ENCODE results near the gene MS4A8. TPM values are rescaled to one million over a fixed set of nuclear protein-coding genes. Genes with fewer than 3 reads are reported as not detected.

Gene MS4A8
- total and polyA plus RNA-seq, 2 donors (not counting 1 experiment from before 2014, with no cell fraction given): not detected

DNA sequence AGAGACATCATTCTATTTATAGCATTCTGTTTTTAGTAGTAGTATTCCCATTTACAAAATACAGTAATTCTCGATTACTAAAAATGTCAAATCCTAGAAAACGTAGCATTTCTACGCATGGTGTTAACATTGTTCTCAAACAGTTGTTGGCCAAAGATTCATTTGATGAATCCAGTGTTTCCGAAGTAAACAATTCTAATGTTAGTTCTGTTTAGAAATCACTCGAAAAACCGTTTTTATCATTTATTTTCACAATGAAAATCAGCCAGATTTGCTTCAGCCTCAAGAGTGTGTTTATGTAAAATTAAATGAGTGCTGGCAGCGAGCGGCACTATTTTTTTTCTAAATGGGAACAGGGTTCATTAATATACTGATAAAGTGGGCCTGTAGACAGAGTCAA, 32.2 kb downstream of the MS4A8 start:
- H3K9me3 Mint-ChIP-seq (ENCODE audit: insufficient read depth): no peaks in the 10 kb centered on the region
- DNase-seq (no peak), ATAC-seq (ENCODE audit: low read depth) (no peak)
- Histone ChIP-seq H3K4me1 (ENCODE audit: control insufficient read depth in 2 of 2, insufficient read depth in 2 of 2, low read length in 2 of 2) (no peaks in the 10 kb centered on the region), H3K79me2 (ENCODE audit: control insufficient read depth, insufficient read depth, low read length) (no peaks in the 10 kb centered on the region), H3K36me3 (replicated peaks in 1 of 2; ENCODE audit: control extremely low read depth in 1 of 2, control insufficient read depth in 1 of 2, extremely low read depth in 1 of 2, insufficient read depth in 2 of 2, low read length in 1 of 2) (no peaks in the 10 kb centered on the region), H3K4me2 (replicated peaks; ENCODE audit: low read depth, low read length, poor library complexity, severe bottlenecking) (no peak overlapping the region), H3K27me3 (replicated peaks in 1 of 4; ENCODE audit: control extremely low read depth in 1 of 4, control insufficient read depth in 3 of 4, insufficient read depth in 4 of 4, low read length in 3 of 4) (peaks cover 0 to 6% (median 0%) of the 10 kb centered on the region in 4 experiments), H3K4me3 (ENCODE audit: control extremely low read depth in 1 of 5, extremely low read depth in 1 of 5, insufficient read depth in 1 of 5, low read depth in 2 of 5, low read length in 4 of 5) (no peak overlapping the region), H3K9ac (ENCODE audit: low read length) (no peak overlapping the region), H3K9me3 (ENCODE audit: control extremely low read depth in 1 of 3, control insufficient read depth in 2 of 3, insufficient read depth in 1 of 3, low read length in 2 of 3) (peaks cover 0 to 3% (median 0%) of the 10 kb centered on the region in 3 donors), H4K20me1 (ENCODE audit: control insufficient read depth, insufficient read depth, low read length, poor library complexity, severe bottlenecking) (no peaks in the 10 kb centered on the region), H3K27ac (ENCODE audit: low read length in 2 of 2) (no peak overlapping the region), H2AFZ (ENCODE audit: insufficient read depth, low read depth, low read length, poor library complexity, severe bottlenecking) (no peak overlapping the region)
- no peak for TF ChIP-seq EZH2 (IDR thresholded peaks at IDR 0.05; ENCODE audit: borderline replicate concordance, insufficient read depth, low read depth, low read length, poor library complexity, severe bottlenecking)
- TF ChIP-seq, protein P1, sequence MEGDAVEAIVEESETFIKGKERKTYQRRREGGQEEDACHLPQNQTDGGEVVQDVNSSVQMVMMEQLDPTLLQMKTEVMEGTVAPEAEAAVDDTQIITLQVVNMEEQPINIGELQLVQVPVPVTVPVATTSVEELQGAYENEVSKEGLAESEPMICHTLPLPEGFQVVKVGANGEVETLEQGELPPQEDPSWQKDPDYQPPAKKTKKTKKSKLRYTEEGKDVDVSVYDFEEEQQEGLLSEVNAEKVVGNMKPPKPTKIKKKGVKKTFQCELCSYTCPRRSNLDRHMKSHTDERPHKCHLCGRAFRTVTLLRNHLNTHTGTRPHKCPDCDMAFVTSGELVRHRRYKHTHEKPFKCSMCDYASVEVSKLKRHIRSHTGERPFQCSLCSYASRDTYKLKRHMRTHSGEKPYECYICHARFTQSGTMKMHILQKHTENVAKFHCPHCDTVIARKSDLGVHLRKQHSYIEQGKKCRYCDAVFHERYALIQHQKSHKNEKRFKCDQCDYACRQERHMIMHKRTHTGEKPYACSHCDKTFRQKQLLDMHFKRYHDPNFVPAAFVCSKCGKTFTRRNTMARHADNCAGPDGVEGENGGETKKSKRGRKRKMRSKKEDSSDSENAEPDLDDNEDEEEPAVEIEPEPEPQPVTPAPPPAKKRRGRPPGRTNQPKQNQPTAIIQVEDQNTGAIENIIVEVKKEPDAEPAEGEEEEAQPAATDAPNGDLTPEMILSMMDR (IDR thresholded peaks at IDR 0.05): no peak
- no peaks in the 10 kb centered on the region for H3K4me1 Mint-ChIP-seq
- peaks cover 36% of the 10 kb centered on the region for H3K27me3 Mint-ChIP-seq
- ChIA-PET CTCF (no interaction called here), POLR2A (no interaction called here)
- no peak overlapping the region for H3K27ac Mint-ChIP-seq
- intact Hi-C loops (cut with micrococcal nuclease): no loop called here
- 100% methylated on average over 2 of the region's 8 CpGs for WGBS (ENCODE audit: insufficient coverage)
- H3K4me3 Mint-ChIP-seq: no peak overlapping the region

DNA sequence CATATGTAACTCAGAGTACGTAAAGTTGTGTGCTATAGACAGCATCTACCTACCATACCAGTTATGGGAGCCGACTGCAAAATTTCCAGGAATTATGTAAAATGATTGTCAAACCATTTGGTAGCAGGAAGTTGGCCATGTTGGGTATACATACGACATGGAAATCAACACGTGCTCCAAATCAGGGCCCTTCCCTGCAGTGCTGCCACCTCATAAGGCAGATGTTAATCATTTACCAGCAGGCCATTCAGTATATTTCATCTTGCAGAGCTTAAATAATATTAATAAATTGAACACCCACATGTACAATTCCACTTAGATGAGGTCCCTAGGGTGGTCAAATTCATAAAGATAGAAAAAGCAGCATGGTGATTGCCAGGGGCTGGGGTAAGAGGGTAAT, 34.9 kb downstream of the MS4A8 start:
- Mint-ChIP-seq H3K4me1 (no peaks in the 10 kb centered on the region), H3K9me3 (ENCODE audit: insufficient read depth) (no peaks in the 10 kb centered on the region), H3K4me3 (no peak overlapping the region), H3K27ac (no peak overlapping the region), H3K27me3 (peaks cover 36% of the 10 kb centered on the region)
- H3K79me2 ChIP-seq (ENCODE audit: control insufficient read depth, insufficient read depth, low read length): no peaks in the 10 kb centered on the region
- TF ChIP-seq EZH2 (IDR thresholded peaks at IDR 0.05; ENCODE audit: borderline replicate concordance, insufficient read depth, low read depth, low read length, poor library complexity, severe bottlenecking): no peak
- TF ChIP-seq, protein P1 (IDR thresholded peaks at IDR 0.05): no peak
- peaks cover 0 to 8% (median 0%) of the 10 kb centered on the region in 4 experiments for H3K27me3 ChIP-seq (replicated peaks in 1 of 4; ENCODE audit: control extremely low read depth in 1 of 4, control insufficient read depth in 3 of 4, insufficient read depth in 4 of 4, low read length in 3 of 4)
- ChIA-PET CTCF (no interaction called here), POLR2A (no interaction called here)
- no peak overlapping the region for H3K27ac ChIP-seq (ENCODE audit: low read length in 2 of 2)
- DNase-seq (no peak), ATAC-seq (ENCODE audit: low read depth) (no peak)
- H4K20me1 ChIP-seq (ENCODE audit: control insufficient read depth, insufficient read depth, low read length, poor library complexity, severe bottlenecking): no peaks in the 10 kb centered on the region
- peaks cover 0 to 3% (median 0%) of the 10 kb centered on the region in 3 donors for H3K9me3 ChIP-seq (ENCODE audit: control extremely low read depth in 1 of 3, control insufficient read depth in 2 of 3, insufficient read depth in 1 of 3, low read length in 2 of 3)
- H3K4me1 ChIP-seq (ENCODE audit: control insufficient read depth in 2 of 2, insufficient read depth in 2 of 2, low read length in 2 of 2): no peaks in the 10 kb centered on the region
- H2AFZ ChIP-seq (ENCODE audit: insufficient read depth, low read depth, low read length, poor library complexity, severe bottlenecking): no peak overlapping the region
- H3K36me3 ChIP-seq (replicated peaks in 1 of 2; ENCODE audit: control extremely low read depth in 1 of 2, control insufficient read depth in 1 of 2, extremely low read depth in 1 of 2, insufficient read depth in 2 of 2, low read length in 1 of 2): no peaks in the 10 kb centered on the region
- intact Hi-C loops (cut with micrococcal nuclease): no loop called here
- no peak overlapping the region for H3K9ac ChIP-seq (ENCODE audit: low read length)
- H3K4me3 ChIP-seq (ENCODE audit: control extremely low read depth in 1 of 5, extremely low read depth in 1 of 5, insufficient read depth in 1 of 5, low read depth in 2 of 5, low read length in 4 of 5): no peak overlapping the region
- WGBS (ENCODE audit: insufficient coverage): no CpG with 5 or more reads among the region's 4 CpGs
- no peak overlapping the region for H3K4me2 ChIP-seq (replicated peaks; ENCODE audit: low read depth, low read length, poor library complexity, severe bottlenecking)

Data from B cell (primary cell).